NCI-H1436 (cell line): Measurements from ENCODE around the gene SKIL.

Source experiments
- DNase-seq: peaks from one replicate; lab custom pipeline; 2025; lab: John Stamatoyannopoulos, UW

The SKIL gene

DNA sequence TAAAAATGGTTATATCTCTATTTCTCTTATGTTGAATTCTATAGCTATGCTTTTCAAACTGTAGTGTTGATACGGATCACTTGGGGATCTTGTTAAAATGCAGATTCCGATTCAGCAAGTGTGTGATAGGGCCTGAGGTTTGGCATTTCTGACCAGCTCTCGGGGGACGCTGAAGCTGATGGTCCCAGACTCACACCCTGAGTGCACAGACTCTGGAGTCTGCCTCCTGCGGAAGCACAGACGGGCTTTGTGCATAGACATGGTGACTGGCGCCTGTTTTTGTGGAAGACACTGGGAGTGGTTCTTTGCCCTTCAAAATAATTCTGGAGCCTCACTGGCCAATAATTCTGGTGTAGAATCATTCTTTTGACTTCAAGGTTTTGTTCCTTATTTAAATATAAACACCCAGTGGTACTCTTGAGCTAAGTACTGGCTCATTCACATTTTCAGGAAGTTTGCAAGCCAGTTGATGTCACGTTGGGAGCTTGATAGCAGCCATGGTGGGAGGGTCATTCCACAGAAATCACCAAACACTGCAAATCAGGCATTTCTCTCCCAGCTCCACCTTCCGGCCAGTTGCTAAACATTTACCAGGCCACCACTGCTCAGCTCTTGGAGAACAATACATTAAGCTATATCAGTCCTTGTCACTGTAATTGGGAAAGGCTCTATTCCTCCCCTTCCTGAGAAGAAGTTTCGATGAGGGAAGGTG, 80.3 kb downstream of the SKIL start:
- no peak for DNase-seq

DNA sequence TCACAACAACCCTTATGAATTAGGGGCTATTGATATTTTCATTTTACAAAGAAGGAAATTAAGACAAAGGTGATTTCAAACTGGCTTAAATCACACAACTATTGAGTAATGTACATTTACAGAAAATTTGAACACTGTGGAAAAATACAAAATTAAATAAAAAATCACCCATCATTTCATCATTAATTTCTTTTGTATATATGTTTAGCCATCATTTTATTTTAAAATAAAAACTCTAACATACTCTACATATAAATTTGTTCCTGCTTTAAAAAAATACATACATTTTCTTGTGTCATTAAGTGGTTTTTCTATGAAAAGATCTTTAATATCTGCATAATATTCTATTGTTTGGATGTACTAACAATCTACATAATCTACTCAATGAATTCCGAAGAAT, 81.3 kb downstream of the SKIL start:
- no peak for DNase-seq

DNA sequence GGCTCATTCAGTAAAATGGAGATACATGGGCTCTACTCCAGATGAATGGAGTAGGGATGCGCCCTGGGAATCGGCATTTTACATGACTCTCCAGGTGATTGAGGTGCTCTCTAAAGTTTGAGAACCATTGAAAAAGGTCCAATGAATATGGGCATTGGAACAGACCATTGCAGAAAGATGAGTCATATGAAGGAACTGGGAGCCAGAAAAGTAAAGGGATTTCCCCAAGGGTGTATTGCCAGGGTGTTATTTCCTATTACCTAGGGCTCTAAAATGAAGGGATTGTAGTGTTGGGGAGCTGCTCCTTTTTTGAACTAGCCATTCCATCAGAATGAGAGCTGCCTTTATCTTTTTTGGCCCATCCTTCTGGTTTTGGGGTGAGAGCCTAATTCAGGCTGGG, 82.8 kb downstream of the SKIL start:
- no peak for DNase-seq

DNA sequence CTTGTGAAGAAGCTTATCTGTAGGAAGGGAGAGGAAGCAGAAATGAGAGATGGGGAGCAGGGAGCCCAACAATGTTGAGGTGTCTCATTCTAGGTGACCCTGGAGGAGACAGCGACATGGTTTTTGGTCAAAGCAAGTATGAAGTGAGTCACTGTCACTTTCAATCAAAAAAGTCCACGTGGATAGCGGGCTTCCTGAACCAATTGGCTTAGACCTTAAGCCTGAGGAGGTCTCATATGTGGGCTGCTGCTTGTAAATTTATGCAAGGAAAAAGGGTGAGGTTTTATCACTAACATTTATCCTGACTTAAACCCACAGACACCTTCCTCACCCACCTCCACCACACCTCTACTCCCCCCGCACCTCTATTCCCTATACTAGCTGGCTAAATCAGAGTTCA, 83.9 kb downstream of the SKIL start:
- no peak for DNase-seq

DNA sequence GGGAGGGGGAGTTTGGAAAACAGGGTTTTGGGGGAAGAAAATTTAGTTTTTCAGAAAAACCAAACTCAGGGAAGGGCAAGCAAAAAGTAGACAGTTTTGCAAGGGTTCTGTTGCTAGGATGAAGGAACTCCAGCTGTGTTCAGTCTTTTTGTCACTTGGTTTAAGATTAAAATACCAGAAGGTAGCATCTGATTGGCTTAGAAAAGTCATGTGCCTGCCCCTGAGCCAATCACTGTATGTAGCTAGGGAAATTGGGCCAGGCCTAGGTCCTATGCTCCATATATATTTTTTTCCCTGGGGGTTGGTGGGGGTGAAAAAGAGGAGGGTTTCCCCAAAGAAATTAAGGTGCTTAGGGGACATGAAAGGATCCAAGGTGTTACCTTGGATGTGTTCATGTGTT, 85.4 kb downstream of the SKIL start:
- no peak for DNase-seq

DNA sequence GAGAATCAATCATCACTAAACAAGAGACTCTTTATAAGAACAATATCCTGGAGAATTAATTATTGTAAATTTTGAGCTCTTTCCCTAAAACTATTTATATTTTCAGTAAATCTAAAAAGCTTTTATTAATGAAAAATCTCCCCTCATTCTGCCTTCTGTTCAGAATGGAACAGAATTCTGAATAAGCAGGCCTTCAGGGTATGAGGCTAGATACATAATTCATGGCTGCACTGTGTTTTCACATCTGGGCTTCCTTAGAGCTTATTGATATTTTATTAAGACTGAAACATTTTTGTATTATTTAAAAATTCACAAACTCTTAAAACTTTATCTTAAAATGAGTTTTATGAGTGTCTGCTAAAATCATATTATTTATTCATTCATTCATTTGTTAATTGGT, 85.9 kb downstream of the SKIL start:
- DNase-seq: no peak
